Measurements from ENCODE around the gene TMSB10. TPM values are rescaled to one million over a fixed set of nuclear protein-coding genes. Genes with fewer than 3 reads are reported as not detected.

The TMSB10 gene
- total RNA-seq, 1 experiment from 2014 or later: 2,488 TPM

DNA sequence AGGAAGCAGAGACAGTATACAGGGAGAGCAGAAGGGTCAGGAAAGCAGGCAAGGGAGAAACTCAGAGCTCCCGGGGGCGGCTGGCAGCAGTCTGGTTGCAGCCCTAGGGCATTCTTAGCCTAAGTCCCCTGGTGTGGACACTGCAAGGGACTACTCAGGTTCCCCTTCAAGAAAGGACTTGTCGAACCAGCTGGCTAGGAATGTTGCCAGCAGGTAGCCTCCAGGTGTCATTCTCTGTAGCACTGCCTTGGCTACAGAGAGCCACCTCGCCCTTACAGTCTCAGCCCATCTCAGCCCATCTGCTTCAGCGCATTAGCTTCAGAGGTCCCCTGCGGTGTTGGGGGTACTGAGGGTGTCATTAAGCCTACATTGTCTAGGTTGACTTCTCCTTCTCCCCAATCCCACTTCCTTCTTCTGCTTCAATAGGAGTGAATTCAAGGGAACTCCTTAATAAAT lies 11.3 kb upstream of the TMSB10 start:
- TF ChIP-seq, protein P1, sequence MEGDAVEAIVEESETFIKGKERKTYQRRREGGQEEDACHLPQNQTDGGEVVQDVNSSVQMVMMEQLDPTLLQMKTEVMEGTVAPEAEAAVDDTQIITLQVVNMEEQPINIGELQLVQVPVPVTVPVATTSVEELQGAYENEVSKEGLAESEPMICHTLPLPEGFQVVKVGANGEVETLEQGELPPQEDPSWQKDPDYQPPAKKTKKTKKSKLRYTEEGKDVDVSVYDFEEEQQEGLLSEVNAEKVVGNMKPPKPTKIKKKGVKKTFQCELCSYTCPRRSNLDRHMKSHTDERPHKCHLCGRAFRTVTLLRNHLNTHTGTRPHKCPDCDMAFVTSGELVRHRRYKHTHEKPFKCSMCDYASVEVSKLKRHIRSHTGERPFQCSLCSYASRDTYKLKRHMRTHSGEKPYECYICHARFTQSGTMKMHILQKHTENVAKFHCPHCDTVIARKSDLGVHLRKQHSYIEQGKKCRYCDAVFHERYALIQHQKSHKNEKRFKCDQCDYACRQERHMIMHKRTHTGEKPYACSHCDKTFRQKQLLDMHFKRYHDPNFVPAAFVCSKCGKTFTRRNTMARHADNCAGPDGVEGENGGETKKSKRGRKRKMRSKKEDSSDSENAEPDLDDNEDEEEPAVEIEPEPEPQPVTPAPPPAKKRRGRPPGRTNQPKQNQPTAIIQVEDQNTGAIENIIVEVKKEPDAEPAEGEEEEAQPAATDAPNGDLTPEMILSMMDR (conservative IDR thresholded peaks at IDR 0.05; ENCODE audit: low read depth, low read length): no peak
- TF ChIP-seq EZH2 (IDR thresholded peaks at IDR 0.05; ENCODE audit: borderline replicate concordance, low read depth, low read length, poor library complexity, severe bottlenecking): no peak
- DNase-seq (ENCODE audit: low spot score): no peak
- H3K27me3 ChIP-seq (replicated peaks; ENCODE audit: insufficient read depth, low read depth, low read length, poor library complexity): no peaks in the 10 kb centered on the region
- H3K36me3 ChIP-seq (ENCODE audit: insufficient read depth, low read length, poor library complexity, severe bottlenecking): no peaks in the 10 kb centered on the region
- peaks cover 29% of the 10 kb centered on the region for H3K4me1 ChIP-seq (ENCODE audit: insufficient read depth, low read length, poor library complexity, severe bottlenecking)
- POLR2A ChIA-PET (ENCODE audit: low non-redundant PET): no interaction called here
- BruUV-seq (replicated peaks): no TSS peak
- H3K9me3 ChIP-seq (ENCODE audit: low read depth, low read length, poor library complexity, severe bottlenecking): no peaks in the 10 kb centered on the region
- no peak overlapping the region for H3K4me3 ChIP-seq (ENCODE audit: low read depth, low read length, poor library complexity, severe bottlenecking)
- no peak overlapping the region for H3K27ac ChIP-seq (ENCODE audit: low read depth, low read length, poor library complexity, severe bottlenecking)
- CTCF ChIA-PET: no interaction called here
- intact Hi-C loops (cut with micrococcal nuclease; ENCODE audit: unreplicated experiment): no loop called here

DNA sequence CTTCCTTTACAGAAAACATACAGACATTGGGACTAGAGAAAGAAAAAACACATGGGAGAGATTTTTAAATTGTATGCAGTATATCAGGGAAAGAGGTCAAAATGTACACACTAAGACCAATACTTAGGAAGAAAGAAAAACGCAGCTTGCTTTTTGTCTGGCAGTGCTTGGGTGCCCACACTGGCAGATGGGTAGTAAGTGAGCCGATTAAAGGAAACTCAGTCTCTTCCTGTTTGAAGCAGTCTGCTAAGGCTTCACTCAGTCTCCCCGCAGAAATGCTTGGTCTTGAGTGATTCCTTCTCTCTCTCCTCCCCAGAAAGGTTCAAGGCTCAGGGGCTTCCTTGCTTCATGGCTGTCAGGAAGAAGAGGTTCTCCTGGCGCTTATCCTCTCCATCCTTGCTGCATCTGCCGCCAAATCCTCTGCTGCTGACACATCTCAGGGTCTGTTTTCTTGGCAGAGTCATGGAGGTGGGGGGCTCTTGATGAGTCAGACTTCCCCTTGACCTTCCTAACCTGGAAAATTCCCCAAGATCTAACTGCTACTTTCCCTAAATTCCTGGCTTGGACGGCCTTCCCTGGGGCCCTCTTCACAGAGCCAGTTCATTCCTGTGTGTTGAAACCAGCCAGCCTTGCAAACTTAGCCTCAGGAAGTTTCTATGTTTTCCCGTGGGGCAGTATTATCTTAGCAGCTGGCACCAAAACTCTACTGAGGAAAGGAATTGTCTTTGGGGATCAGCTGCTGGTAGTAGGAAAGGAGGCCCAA lies 10.5 kb upstream of the TMSB10 start:
- POLR2A ChIA-PET (ENCODE audit: low non-redundant PET): no interaction called here
- peak; percentile 21 for DNase-seq (ENCODE audit: low spot score)

DNA sequence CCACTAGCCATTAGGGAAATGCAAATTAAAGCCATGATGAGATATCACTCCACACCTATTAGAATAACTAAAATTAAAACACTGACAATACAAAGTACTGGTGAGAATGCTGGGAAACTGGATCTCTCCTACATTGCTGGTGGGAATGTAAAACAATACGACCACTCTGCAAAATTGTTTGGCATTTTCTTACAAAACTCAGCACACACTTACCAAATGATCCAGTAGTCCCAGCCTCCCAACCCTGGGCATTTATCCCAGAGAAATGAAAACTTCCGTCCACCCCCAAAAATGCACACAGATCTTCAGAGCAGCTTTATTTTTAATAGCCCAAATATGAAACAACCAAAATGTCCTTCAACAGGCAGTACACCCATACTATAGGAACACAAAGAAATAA lies 8.9 kb upstream of the TMSB10 start:
- no peaks in the 10 kb centered on the region for H3K9me3 ChIP-seq (ENCODE audit: low read depth, low read length, poor library complexity, severe bottlenecking)
- DNase-seq (ENCODE audit: low spot score): no peak
- no peaks in the 10 kb centered on the region for H3K27me3 ChIP-seq (replicated peaks; ENCODE audit: insufficient read depth, low read depth, low read length, poor library complexity)
- TF ChIP-seq, protein P1 (conservative IDR thresholded peaks at IDR 0.05; ENCODE audit: low read depth, low read length): no peak
- no peak for TF ChIP-seq EZH2 (IDR thresholded peaks at IDR 0.05; ENCODE audit: borderline replicate concordance, low read depth, low read length, poor library complexity, severe bottlenecking)
- intact Hi-C loops (cut with micrococcal nuclease; ENCODE audit: unreplicated experiment): no loop called here
- no peaks in the 10 kb centered on the region for H3K36me3 ChIP-seq (ENCODE audit: insufficient read depth, low read length, poor library complexity, severe bottlenecking)
- POLR2A ChIA-PET (ENCODE audit: low non-redundant PET): no interaction called here
- CTCF ChIA-PET: no interaction called here
- no peak overlapping the region for H3K4me3 ChIP-seq (ENCODE audit: low read depth, low read length, poor library complexity, severe bottlenecking)
- no TSS peak for BruUV-seq (replicated peaks)
- H3K27ac ChIP-seq (ENCODE audit: low read depth, low read length, poor library complexity, severe bottlenecking): no peak overlapping the region
- H3K4me1 ChIP-seq (ENCODE audit: insufficient read depth, low read length, poor library complexity, severe bottlenecking): peaks cover 29% of the 10 kb centered on the region

More for the DNA sequence above, 10.5 kb upstream of the TMSB10 start:
- intact Hi-C loops (cut with micrococcal nuclease; ENCODE audit: unreplicated experiment): no loop called here
- Histone ChIP-seq H3K9me3 (ENCODE audit: low read depth, low read length, poor library complexity, severe bottlenecking) (no peaks in the 10 kb centered on the region), H3K4me3 (ENCODE audit: low read depth, low read length, poor library complexity, severe bottlenecking) (no peak overlapping the region), H3K27ac (ENCODE audit: low read depth, low read length, poor library complexity, severe bottlenecking) (peak overlapping the region; percentile 30), H3K36me3 (ENCODE audit: insufficient read depth, low read length, poor library complexity, severe bottlenecking) (no peaks in the 10 kb centered on the region), H3K27me3 (replicated peaks; ENCODE audit: insufficient read depth, low read depth, low read length, poor library complexity) (no peaks in the 10 kb centered on the region), H3K4me1 (ENCODE audit: insufficient read depth, low read length, poor library complexity, severe bottlenecking) (peaks cover 29% of the 10 kb centered on the region)
- TF ChIP-seq EZH2 (IDR thresholded peaks at IDR 0.05; ENCODE audit: borderline replicate concordance, low read depth, low read length, poor library complexity, severe bottlenecking): no peak
- TF ChIP-seq, protein P1 (conservative IDR thresholded peaks at IDR 0.05; ENCODE audit: low read depth, low read length): no peak
- no TSS peak for BruUV-seq (replicated peaks)
- CTCF ChIA-PET: no interaction called here

Data from A673 (cell line).